ENCODE data around the gene CDYL. TPM values are rescaled to one million over a fixed set of nuclear protein-coding genes. Genes with fewer than 3 reads are reported as not detected.

Gene CDYL
- total and polyA plus RNA-seq, 12 donors, result 4.1 to 39.9 (median 33.2) TPM

DNA sequence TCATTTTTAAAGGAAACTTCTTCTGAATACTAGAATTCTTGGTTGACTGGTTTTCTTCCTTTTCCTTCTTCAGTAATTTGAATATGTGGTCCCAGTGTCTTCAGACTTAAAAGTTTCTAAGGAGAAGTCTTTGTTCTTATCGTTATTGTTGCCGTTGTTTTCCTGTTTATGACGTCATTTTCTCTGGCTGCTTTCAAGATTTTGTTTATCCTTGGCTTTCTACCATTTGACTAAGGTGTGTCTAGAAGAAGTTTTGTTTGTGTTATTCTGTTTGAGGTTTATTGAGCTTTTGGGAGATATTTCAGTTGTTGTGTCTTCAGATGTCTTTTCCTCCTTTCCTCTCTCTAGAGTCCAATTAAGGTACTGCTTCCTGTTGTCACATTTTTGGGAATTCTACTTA is 24.5 kb downstream of the CDYL start:
- no peak for TF ChIP-seq CTCF (IDR thresholded peaks at IDR 0.05)
- H3K27me3 ChIP-seq, result no peaks in the 10 kb centered on the region
- no peak overlapping the region for H3K4me3 ChIP-seq
- WGBS, 2 donors, result 65 to 66% methylated on average over 3 of the region's 3 CpGs
- H3K9me3 ChIP-seq, result peaks cover 0 to 29% (median 15%) of the 10 kb centered on the region in 11 donors
- H3K27ac ChIP-seq, result no peak overlapping the region
- ATAC-seq (peak in 1 of 8 donors; percentile 33), DNase-seq (no peak)
- intact Hi-C loops (cut with DNase I), result no loop called here
- peaks cover 4 to 35% (median 26%) of the 10 kb centered on the region in 9 donors for H3K4me1 ChIP-seq
- H3K36me3 ChIP-seq, result no peaks in the 10 kb centered on the region

DNA sequence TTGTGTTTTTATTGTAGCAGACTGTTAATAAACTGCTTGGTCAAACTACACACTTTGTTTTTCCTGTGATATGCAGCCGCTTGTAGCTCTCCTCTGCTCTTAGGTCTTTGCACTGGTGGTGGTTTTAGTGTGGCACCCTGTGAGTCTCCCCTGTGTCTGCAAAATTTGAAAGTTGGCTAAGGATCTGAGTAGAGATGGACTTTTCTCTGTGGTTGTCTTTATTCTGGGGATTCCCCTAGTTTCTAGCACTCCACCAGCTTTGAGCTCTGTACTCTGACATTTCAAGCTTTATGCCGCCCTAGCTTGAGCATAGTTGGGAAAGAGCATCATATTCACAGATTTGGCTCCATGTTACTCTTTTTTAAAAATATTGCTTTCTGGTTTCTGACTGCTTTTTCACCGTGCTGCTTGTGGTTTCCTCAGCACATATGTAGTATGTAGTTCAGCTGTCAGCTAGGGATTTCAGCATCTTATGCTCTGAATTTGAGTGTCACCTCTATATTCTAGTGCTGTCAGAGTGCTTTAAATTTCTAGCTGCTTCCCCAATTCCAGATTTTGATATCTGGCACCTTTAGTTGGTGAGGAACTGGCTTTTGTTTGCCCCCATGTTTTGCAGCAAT is 25.4 kb downstream of the CDYL start:
- Histone ChIP-seq H3K27me3 (no peaks in the 10 kb centered on the region), H3K27ac (no peak overlapping the region), H3K4me3 (no peak overlapping the region), H3K36me3 (no peaks in the 10 kb centered on the region), H3K9me3 (peaks cover 0 to 29% (median 15%) of the 10 kb centered on the region in 11 donors), H3K4me1 (peaks cover 4 to 44% (median 30%) of the 10 kb centered on the region in 9 donors)
- intact Hi-C loops (cut with DNase I), result no loop called here
- WGBS, 2 donors, result 87 to 89% methylated on average over 3 of the region's 3 CpGs
- TF ChIP-seq CTCF (IDR thresholded peaks at IDR 0.05), result no peak
- no peak for ATAC-seq
- DNase-seq, result no peak

DNA sequence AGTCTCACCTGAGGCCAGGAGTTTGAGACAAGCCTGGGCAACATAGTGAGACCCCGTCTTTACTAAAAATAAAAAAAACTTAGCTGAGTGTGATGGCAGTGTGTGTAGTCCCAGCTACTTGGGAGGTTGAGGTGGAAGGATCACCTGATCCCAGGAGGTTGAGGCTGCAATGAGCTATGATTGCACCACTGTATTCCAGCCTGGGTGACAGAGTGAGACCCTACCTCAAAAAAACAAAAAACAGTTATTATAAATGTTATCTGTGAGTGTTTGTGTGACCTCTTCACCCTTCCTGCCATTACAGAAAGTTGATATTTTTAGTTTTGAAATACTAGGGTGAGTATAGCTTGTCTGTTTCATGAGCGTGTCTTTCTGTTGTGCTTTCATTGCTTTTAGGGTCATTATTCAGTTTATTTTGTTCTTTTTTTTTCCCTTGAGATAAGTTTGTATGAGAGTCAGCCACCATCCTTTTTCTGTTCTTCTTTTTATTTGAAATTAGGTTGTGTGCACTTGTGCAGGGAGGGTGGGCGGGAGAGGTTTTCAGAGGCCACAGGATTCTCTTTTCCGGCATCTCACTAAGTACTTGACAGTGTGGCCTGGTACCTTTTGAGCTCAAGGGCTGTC is 26.2 kb downstream of the CDYL start:
- Histone ChIP-seq H3K27ac (no peak overlapping the region), H3K9me3 (peaks cover 0 to 29% (median 15%) of the 10 kb centered on the region in 11 donors), H3K27me3 (no peaks in the 10 kb centered on the region), H3K4me1 (peaks cover 4 to 48% (median 38%) of the 10 kb centered on the region in 9 donors), H3K4me3 (no peak overlapping the region), H3K36me3 (no peaks in the 10 kb centered on the region)
- intact Hi-C loops (cut with DNase I), result no loop called here
- no peak for TF ChIP-seq CTCF (IDR thresholded peaks at IDR 0.05)
- WGBS, 2 donors, result 94 to 96% methylated on average over 4 of the region's 4 CpGs
- DNase-seq (no peak), ATAC-seq (no peak)

- Histone ChIP-seq H3K4me1 (peaks cover 4 to 48% (median 38%) of the 10 kb centered on the region in 9 donors), H3K4me3 (no peak overlapping the region), H3K27ac (no peak overlapping the region), H3K9me3 (peaks cover 0 to 29% (median 15%) of the 10 kb centered on the region in 11 donors), H3K36me3 (no peaks in the 10 kb centered on the region), H3K27me3 (no peaks in the 10 kb centered on the region)
- 14 to 15% methylated on average over 5 of the region's 5 CpGs for WGBS, 2 donors
- DNase-seq, result no peak
- peak in 5 of 8 donors; percentile 56 to 69 (median 62) for ATAC-seq
- intact Hi-C loops (cut with DNase I), result no loop called here
- TF ChIP-seq CTCF (IDR thresholded peaks at IDR 0.05), result no peak
Observed at GRCh38 chr6:4803343-4803744, 27.1 kb downstream of the CDYL start.

Measured in heart right ventricle (tissue), 16 donors.